GF-D8 (cell line): Measurements from ENCODE around the gene G6PC1.
"Not testable (repeated sequence)": the region's sequence is repeated elsewhere in the genome, so short reads cannot be mapped to it uniquely, and the experiment has no call there.

ENCODE experiments used
- DNase-seq: peaks from one replicate; lab custom pipeline; 2025; lab: John Stamatoyannopoulos, UW

Gene G6PC1

DNA sequence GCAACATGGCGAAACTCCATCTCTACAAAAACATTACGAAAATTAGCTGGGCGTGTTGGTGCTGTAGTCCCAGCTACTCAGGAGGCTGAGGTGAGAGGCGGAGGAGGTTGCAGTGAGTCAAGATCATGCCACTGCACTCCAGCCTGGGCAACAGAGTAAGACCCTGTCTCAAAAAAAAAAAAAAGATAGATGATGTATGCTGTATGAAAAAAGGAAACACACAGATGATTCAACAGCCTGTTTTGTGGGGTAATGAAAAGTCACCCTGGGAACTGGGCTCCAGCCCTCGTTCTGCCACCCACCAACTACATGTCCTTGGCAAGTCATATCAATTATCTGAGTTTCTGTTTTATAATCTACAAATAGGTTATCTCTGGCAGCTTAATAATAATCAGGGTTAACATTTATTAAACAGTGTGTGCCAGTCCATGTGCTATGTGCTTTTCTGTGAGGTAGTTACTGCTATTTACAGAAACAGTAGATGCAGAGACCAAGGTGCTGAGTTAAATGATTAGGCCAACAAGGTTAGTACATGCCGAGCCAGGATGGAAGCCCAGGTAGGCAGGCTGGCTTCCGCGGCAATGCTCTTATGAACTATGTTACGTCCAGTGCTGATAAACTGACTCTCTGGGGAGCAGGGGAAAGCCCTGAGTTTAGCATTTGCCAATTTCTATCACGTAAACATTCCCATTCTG, 1.1 kb downstream of the G6PC1 start:
- no peak for DNase-seq

GRCh38 chr17:42904110-42904469, 3.5 kb downstream of the G6PC1 start:
- DNase-seq: no peak

GRCh38 chr17:42906772-42907446, 6.3 kb downstream of the G6PC1 start:
- no peak for DNase-seq

GRCh38 chr17:42908872-42909700, 8.5 kb downstream of the G6PC1 start:
- no peak for DNase-seq

GRCh38 chr17:42913522-42913921, 12.9 kb downstream of the G6PC1 start:
- DNase-seq: no peak

- no peak for DNase-seq
These were observed 13.5 kb downstream of the G6PC1 start for GRCh38 chr17:42913981-42914617.

- not testable (repeated sequence) for DNase-seq
These were observed 14.7 kb downstream of the G6PC1 start for GRCh38 chr17:42915288-42915687.

GRCh38 chr17:42916388-42917235, 16.0 kb downstream of the G6PC1 start:
- not testable (repeated sequence) for DNase-seq

DNA sequence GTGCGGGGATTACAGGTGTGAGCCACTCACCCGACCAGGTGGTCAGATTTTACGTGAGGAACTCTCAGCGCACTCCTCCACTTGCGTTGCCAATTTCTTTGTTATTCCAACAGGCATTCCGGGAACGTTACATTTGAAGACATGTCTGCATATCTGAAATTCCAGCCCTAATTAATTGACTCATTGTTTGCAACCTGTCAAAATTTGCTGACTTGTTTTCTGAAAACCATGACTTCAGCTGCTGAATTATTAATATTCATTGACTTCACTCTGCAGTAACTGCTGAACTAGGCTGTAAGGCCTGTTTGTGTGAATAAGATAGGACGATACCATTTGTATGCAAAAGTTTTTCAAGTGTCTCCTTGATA, 16.6 kb downstream of the G6PC1 start:
- DNase-seq: no peak

- no peak for DNase-seq
These were observed 18.4 kb downstream of the G6PC1 start for GRCh38 chr17:42918902-42919521.

DNA sequence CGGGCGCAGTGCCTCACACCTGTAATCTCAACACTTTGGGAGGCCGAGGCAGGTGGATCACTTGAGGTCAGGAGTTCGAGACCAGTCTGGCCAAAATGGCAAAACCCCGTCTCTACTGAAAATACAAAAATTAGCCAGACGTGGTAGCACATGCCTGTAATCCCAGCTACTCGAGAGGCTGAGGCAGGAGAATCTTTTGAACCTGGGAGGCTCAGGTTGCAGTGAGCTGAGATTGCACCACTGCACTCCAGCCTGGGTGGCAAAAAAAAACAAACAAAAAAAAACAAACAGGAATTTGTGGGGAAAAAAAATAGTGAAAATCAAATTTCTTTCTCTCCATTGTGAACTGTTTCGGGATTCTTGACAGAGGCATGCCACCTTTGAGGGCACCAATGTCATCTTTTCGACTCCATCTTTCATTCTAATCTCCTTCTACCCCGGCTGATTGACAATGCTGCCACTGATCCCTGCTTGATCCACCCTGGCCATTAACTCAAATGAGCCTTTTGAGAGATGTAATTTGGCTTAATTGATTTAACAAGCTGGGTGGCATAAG, 19.0 kb downstream of the G6PC1 start:
- DNase-seq: not testable (repeated sequence)

- DNase-seq: no peak
These were observed 19.7 kb downstream of the G6PC1 start for GRCh38 chr17:42920106-42920900.

GRCh38 chr17:42920922-42921321, 20.3 kb downstream of the G6PC1 start:
- no peak for DNase-seq

DNA sequence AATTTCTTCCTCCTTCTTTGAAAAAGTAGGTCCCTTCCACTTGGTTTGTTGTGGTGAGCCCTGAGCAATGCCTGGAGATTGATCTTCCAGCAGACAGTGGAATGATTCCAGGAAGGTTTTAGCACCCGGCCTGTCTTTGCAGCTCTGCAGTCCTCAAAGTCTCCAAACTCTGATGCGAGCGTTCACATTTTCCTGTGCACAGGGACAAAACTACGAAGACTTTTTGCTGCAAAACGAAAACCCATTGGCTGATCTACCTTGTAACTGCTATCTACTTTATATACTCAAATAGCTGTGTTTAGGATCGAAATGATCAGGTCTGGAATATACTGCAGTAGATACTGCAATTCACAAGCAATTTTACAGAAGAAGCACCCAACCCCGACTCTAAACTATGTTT, 21.7 kb downstream of the G6PC1 start:
- DNase-seq: no peak

DNA sequence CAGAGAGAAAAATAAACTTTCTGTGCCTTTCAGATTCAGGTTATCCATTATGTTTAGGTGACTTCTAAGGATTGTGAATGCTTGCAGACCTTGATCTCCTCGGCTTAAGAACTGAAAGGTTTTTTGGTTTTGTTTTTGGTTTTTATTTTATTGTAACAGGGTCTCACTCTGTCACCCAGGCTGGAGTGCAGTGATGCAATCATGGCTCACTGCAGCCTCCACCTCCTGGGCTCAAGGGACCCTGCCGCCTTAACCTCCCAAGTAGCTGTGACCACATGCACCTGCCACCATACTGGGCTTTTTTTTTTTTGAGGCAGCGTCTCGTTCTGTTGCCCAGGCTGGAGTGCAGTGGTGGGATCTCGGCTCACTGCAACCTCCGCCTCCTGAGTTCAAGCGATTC, 22.9 kb downstream of the G6PC1 start:
- DNase-seq: not testable (repeated sequence)

- DNase-seq: no peak
These were observed 24.3 kb downstream of the G6PC1 start for GRCh38 chr17:42924891-42925290.

- DNase-seq: peak; percentile 73
These were observed 28.3 kb downstream of the G6PC1 start for GRCh38 chr17:42928714-42929496.

GRCh38 chr17:42929497-42929844, 28.9 kb downstream of the G6PC1 start:
- DNase-seq: no peak
